Activated CD4-positive, alpha-beta memory T cell treated with anti-CD3 and anti-CD28 coated beads, Interleukin-2, amount 10 ng/mL, durations not matched to agents 7 days and 5 days (primary cell): Measurements from ENCODE around the gene TEAD1. TPM values are rescaled to one million over a fixed set of nuclear protein-coding genes. Genes with fewer than 3 reads are reported as not detected.

Experiments used
- CTCF ChIA-PET: fragments of 350-600 bp; sonication (Branson Sonifier 250); formaldehyde crosslinking; loops from one replicate; lab custom pipeline; 2021; ENCODE audit warnings: antibody characterized with exemption, inconsistent platforms; lab: Charles Lee
- POLR2A ChIA-PET: fragments of 350-600 bp; sonication (Branson Sonifier 250); formaldehyde crosslinking; loops from one replicate; lab custom pipeline; 2021; ENCODE audit warnings: antibody characterized with exemption; lab: Charles Lee
- DNase-seq: peaks from one replicate; pipeline ENCODE4 v3.0.0-alpha.2; 2020
- H3K27ac Mint-ChIP-seq: one replicate; pipeline ENCODE4 v1.8.0; 2021; ENCODE audit warnings: mild to moderate bottlenecking, mixed read lengths
- H3K27me3 Mint-ChIP-seq: one replicate; pipeline ENCODE4 v1.8.0; 2021; ENCODE audit warnings: mixed read lengths
- H3K36me3 Mint-ChIP-seq: one replicate; pipeline ENCODE4 v1.8.0; 2021; ENCODE audit warnings: low read depth, mixed read lengths
- H3K4me1 Mint-ChIP-seq: one replicate; pipeline ENCODE4 v1.8.0; 2021; ENCODE audit warnings: mixed read lengths
- H3K4me3 Mint-ChIP-seq: one replicate; pipeline ENCODE4 v1.8.0; 2021; ENCODE audit warnings: mild to moderate bottlenecking, mixed read lengths
- H3K9me3 Mint-ChIP-seq: one replicate; pipeline ENCODE4 v1.8.0; 2021; ENCODE audit warnings: mixed read lengths
- total RNA-seq, 2 experiments: library from RNA; stranded (reverse); gene quantifications; one replicate each; pipeline ENCODE4 v1.2.3, GENCODE V29; 2021

The TEAD1 gene
- total RNA-seq, 2 experiments from 2014 or later, result 0.98 to 1.0 TPM

DNA sequence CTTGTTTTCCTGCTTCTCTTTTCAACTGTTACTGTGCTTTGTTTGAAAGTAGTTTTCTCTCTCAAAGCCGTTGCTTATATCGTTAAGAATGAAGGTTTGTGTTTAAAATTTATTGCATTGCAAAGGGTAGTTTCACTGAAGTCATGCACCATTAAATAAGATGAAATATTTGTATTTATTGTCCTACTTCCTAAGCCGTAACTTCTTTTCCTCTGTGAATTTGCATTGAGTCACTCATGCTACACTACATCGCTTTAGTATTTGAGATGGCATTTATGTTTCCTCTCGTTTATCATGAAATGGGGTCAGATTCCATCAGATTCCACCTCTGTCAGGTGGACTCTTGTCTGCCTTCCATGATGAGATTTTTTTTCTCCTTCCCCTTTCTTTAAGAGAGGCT lies 269.1 kb downstream of the TEAD1 start:
- H3K36me3 Mint-ChIP-seq, result no peaks in the 10 kb centered on the region
- no peaks in the 10 kb centered on the region for H3K4me1 Mint-ChIP-seq
- ChIA-PET POLR2A (no interaction called here), CTCF (no interaction called here)
- H3K9me3 Mint-ChIP-seq, result no peaks in the 10 kb centered on the region
- H3K4me3 Mint-ChIP-seq, result no peak overlapping the region
- peaks cover 17% of the 10 kb centered on the region for H3K27me3 Mint-ChIP-seq
- DNase-seq, result no peak
- H3K27ac Mint-ChIP-seq, result no peak overlapping the region

DNA sequence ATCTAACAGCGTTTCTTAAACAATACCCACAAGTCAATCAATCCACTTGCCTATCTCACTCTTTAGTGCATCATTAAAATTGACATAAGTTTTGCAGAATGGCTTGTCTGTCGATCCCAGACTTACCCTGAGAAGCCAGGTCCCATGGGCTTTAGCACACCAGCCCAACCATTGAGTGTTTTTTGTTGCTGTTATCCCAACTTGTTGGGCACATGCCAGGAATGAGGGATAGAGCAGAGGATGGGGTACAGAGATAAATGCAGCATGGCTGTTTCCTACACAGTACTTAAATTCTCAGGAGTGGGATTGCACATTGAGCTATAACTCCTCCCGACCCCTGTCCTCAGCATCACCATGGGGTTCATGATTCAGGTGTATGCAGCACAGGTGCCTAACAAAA lies 270.7 kb downstream of the TEAD1 start:
- CTCF ChIA-PET, result no interaction called here
- H3K9me3 Mint-ChIP-seq, result no peaks in the 10 kb centered on the region
- no peak overlapping the region for H3K4me3 Mint-ChIP-seq
- no peaks in the 10 kb centered on the region for H3K4me1 Mint-ChIP-seq
- peaks cover 15% of the 10 kb centered on the region for H3K27me3 Mint-ChIP-seq
- no peaks in the 10 kb centered on the region for H3K36me3 Mint-ChIP-seq
- POLR2A ChIA-PET, result no interaction called here
- H3K27ac Mint-ChIP-seq, result no peak overlapping the region
- DNase-seq, result no peak

DNA sequence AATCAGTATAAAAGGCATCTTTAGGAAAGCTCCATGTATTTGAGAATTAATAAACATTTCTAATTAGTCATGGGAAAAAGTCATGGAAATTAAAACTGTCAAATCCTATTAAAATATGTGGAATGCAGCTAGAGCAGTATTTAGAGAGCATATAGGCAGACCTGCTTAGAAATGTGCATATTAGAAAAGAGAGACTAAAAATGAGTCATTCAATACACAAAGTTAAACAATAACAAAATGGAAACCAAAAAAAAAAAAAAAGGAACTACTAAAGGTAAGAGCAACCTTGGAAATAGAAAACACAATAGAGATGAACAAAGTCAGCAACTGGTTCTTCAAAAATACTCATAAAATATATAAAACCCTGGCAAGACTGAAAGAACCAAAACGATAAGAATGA lies 275.2 kb downstream of the TEAD1 start:
- Mint-ChIP-seq H3K27me3 (peaks cover 19% of the 10 kb centered on the region), H3K36me3 (no peaks in the 10 kb centered on the region), H3K27ac (no peak overlapping the region), H3K9me3 (no peaks in the 10 kb centered on the region), H3K4me3 (no peak overlapping the region), H3K4me1 (no peaks in the 10 kb centered on the region)
- ChIA-PET POLR2A (no interaction called here), CTCF (no interaction called here)
- no peak for DNase-seq

GRCh38 chr11:12950670-12951069 lies 276.4 kb downstream of the TEAD1 start:
- no peaks in the 10 kb centered on the region for H3K4me1 Mint-ChIP-seq
- H3K4me3 Mint-ChIP-seq, result no peak overlapping the region
- no peak for DNase-seq
- POLR2A ChIA-PET, result no interaction called here
- H3K27me3 Mint-ChIP-seq, result peaks cover 22% of the 10 kb centered on the region
- no peaks in the 10 kb centered on the region for H3K36me3 Mint-ChIP-seq
- no peaks in the 10 kb centered on the region for H3K9me3 Mint-ChIP-seq
- CTCF ChIA-PET, result no interaction called here
- no peak overlapping the region for H3K27ac Mint-ChIP-seq

DNA sequence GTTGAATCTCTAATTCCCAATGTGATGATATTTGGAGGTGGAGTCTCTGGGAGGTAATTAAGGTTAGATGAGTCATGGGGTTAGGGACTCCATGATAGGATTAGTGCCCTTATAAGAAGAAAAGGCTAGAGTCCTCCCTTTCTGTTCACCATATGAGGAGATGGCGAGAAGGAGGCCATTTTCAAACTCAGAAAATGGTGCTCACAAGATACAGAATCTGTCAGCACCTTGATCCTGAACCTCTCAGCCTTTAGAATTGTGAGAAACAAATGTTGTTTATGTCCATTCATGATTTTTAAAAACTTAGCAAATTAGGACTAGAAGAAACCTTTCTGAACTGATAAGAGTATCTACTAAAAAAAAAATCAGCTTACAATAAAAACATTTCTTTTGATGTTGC lies 277.2 kb downstream of the TEAD1 start:
- ChIA-PET CTCF (no interaction called here), POLR2A (no interaction called here)
- no peaks in the 10 kb centered on the region for H3K4me1 Mint-ChIP-seq
- H3K36me3 Mint-ChIP-seq, result no peaks in the 10 kb centered on the region
- no peak for DNase-seq
- no peaks in the 10 kb centered on the region for H3K9me3 Mint-ChIP-seq
- no peak overlapping the region for H3K27ac Mint-ChIP-seq
- H3K27me3 Mint-ChIP-seq, result peaks cover 23% of the 10 kb centered on the region
- H3K4me3 Mint-ChIP-seq, result no peak overlapping the region

- Mint-ChIP-seq H3K27me3 (peaks cover 22% of the 10 kb centered on the region), H3K27ac (no peak overlapping the region), H3K4me3 (no peak overlapping the region), H3K9me3 (no peaks in the 10 kb centered on the region), H3K36me3 (no peaks in the 10 kb centered on the region), H3K4me1 (no peaks in the 10 kb centered on the region)
- CTCF ChIA-PET, result no interaction called here
- POLR2A ChIA-PET, result no interaction called here
- DNase-seq, result no peak
Observed at GRCh38 chr11:12952094-12952493, 277.9 kb downstream of the TEAD1 start.

GRCh38 chr11:12958986-12959385 lies 284.8 kb downstream of the TEAD1 start:
- H3K4me1 Mint-ChIP-seq, result no peaks in the 10 kb centered on the region
- POLR2A ChIA-PET, result no interaction called here
- peaks cover 28% of the 10 kb centered on the region for H3K27me3 Mint-ChIP-seq
- H3K36me3 Mint-ChIP-seq, result no peaks in the 10 kb centered on the region
- CTCF ChIA-PET, result no interaction called here
- DNase-seq, result no peak
- no peak overlapping the region for H3K27ac Mint-ChIP-seq
- no peaks in the 10 kb centered on the region for H3K9me3 Mint-ChIP-seq
- no peak overlapping the region for H3K4me3 Mint-ChIP-seq

DNA sequence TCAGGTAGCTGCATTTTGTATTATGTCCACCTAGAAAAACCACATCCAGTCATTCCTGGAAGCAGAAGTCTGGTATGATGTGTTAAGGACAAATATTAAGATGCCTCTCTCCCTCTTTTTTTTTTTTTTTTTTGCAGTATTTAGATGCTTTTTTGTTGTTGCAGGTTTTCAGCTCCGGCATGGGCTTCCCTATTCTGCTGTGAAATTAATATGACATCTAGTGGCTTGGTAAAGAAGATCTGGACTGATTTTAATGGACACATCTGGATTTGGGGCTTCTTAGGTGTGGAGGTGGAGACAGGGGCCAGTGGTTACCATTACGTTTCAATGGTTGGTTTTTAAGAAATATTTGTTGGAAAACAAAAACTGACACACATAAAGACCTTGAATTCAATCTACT lies 287.4 kb downstream of the TEAD1 start:
- peaks cover 27% of the 10 kb centered on the region for H3K27me3 Mint-ChIP-seq
- H3K9me3 Mint-ChIP-seq, result no peaks in the 10 kb centered on the region
- DNase-seq, result no peak
- ChIA-PET POLR2A (no interaction called here), CTCF (no interaction called here)
- H3K36me3 Mint-ChIP-seq, result no peaks in the 10 kb centered on the region
- H3K27ac Mint-ChIP-seq, result no peak overlapping the region
- H3K4me3 Mint-ChIP-seq, result no peak overlapping the region
- H3K4me1 Mint-ChIP-seq, result no peaks in the 10 kb centered on the region

GRCh38 chr11:12962306-12962705 lies 288.1 kb downstream of the TEAD1 start:
- H3K4me3 Mint-ChIP-seq, result no peak overlapping the region
- ChIA-PET POLR2A (no interaction called here), CTCF (interaction anchor here (1.1 kb wide), 1 partner anchor 222 kb away, joined by 3 read pairs; no protein-coding TSS in a partner anchor)
- no peaks in the 10 kb centered on the region for H3K36me3 Mint-ChIP-seq
- H3K27me3 Mint-ChIP-seq, result peaks cover 29% of the 10 kb centered on the region
- DNase-seq, result no peak
- no peaks in the 10 kb centered on the region for H3K9me3 Mint-ChIP-seq
- H3K27ac Mint-ChIP-seq, result no peak overlapping the region
- no peaks in the 10 kb centered on the region for H3K4me1 Mint-ChIP-seq

GRCh38 chr11:12963051-12963450 lies 288.8 kb downstream of the TEAD1 start:
- H3K27ac Mint-ChIP-seq, result no peak overlapping the region
- H3K27me3 Mint-ChIP-seq, result peaks cover 23% of the 10 kb centered on the region
- H3K36me3 Mint-ChIP-seq, result no peaks in the 10 kb centered on the region
- ChIA-PET CTCF (interaction anchor here (1.1 to 1.4 kb wide), 3 partner anchors 17 to 422 kb away, joined by 3 to 4 read pairs (median 3); no protein-coding TSS in a partner anchor), POLR2A (no interaction called here)
- DNase-seq, result no peak
- H3K4me3 Mint-ChIP-seq, result no peak overlapping the region
- H3K4me1 Mint-ChIP-seq, result no peaks in the 10 kb centered on the region
- H3K9me3 Mint-ChIP-seq, result no peaks in the 10 kb centered on the region

GRCh38 chr11:12963792-12964536 lies 289.7 kb downstream of the TEAD1 start:
- ChIA-PET POLR2A (interaction anchor here (1.5 kb wide), 1 partner anchor 10 kb away, joined by 3 read pairs; no protein-coding TSS in a partner anchor), CTCF (interaction anchor here (0.6 to 1.6 kb wide), 10 partner anchors 10 to 421 kb away, joined by 3 to 9 read pairs (median 4); no protein-coding TSS in a partner anchor)
- DNase-seq, result peak; percentile 61
- Mint-ChIP-seq H3K4me1 (no peaks in the 10 kb centered on the region), H3K9me3 (no peaks in the 10 kb centered on the region), H3K36me3 (no peaks in the 10 kb centered on the region), H3K27me3 (peaks cover 18% of the 10 kb centered on the region), H3K27ac (no peak overlapping the region), H3K4me3 (no peak overlapping the region)

- no peaks in the 10 kb centered on the region for H3K36me3 Mint-ChIP-seq
- no peaks in the 10 kb centered on the region for H3K9me3 Mint-ChIP-seq
- peaks cover 18% of the 10 kb centered on the region for H3K27me3 Mint-ChIP-seq
- H3K4me1 Mint-ChIP-seq, result no peaks in the 10 kb centered on the region
- ChIA-PET CTCF (interaction anchor here (1.6 kb wide), 2 partner anchors 9 to 219 kb away, joined by 6 to 9 read pairs; no protein-coding TSS in a partner anchor), POLR2A (interaction anchor here (1.5 kb wide), 1 partner anchor 10 kb away, joined by 3 read pairs; no protein-coding TSS in a partner anchor)
- DNase-seq, result no peak
- no peak overlapping the region for H3K27ac Mint-ChIP-seq
- H3K4me3 Mint-ChIP-seq, result no peak overlapping the region
Observed at GRCh38 chr11:12964650-12965049, 290.4 kb downstream of the TEAD1 start.

GRCh38 chr11:12966002-12966401 lies 291.8 kb downstream of the TEAD1 start:
- Mint-ChIP-seq H3K4me3 (no peak overlapping the region), H3K9me3 (no peaks in the 10 kb centered on the region), H3K36me3 (no peaks in the 10 kb centered on the region), H3K4me1 (no peaks in the 10 kb centered on the region), H3K27ac (no peak overlapping the region), H3K27me3 (peaks cover 14% of the 10 kb centered on the region)
- DNase-seq, result no peak
- CTCF ChIA-PET, result interaction anchor here (1.4 to 2.3 kb wide), 2 partner anchors 369 to 379 kb away, joined by 3 to 5 read pairs; no protein-coding TSS in a partner anchor
- POLR2A ChIA-PET, result no interaction called here
